ENCODE measurements around the gene EFTUD2. TPM values are rescaled to one million over a fixed set of nuclear protein-coding genes. Genes with fewer than 3 reads are reported as not detected.

Gene EFTUD2
- total RNA-seq, 1 experiment from 2014 or later: 150 TPM

GRCh38 chr17:44934745-44935105 lies 35.5 kb upstream of the EFTUD2 start:
- no peak overlapping the region for H3K4me2 ChIP-seq (ENCODE audit: low read length)
- RAD21 ChIA-PET (ENCODE audit: low non-redundant PET in 1 of 2, low total read pairs in 2 of 2, uncharacterized antibody in 2 of 2, unreplicated experiment in 2 of 2): no interaction called here
- DNase-seq (ENCODE audit: low read depth, low spot score) (no peak), ATAC-seq (no peak)
- POLR2A ChIA-PET: no interaction called here
- no peak overlapping the region for H2AFZ ChIP-seq (ENCODE audit: low read depth, low read length, poor library complexity, severe bottlenecking)
- H3K9me2 ChIP-seq (ENCODE audit: insufficient read depth): no peaks in the 10 kb centered on the region
- no peak overlapping the region for H3K27ac ChIP-seq (ENCODE audit: low read depth, low read length)
- CTCF ChIA-PET: no interaction called here
- BruUV-seq (replicated peaks): no TSS peak
- H3K9ac ChIP-seq (ENCODE audit: low read length): no peak overlapping the region
- H3K9me3 ChIP-seq (ENCODE audit: control insufficient read depth in 1 of 2, insufficient read depth in 1 of 2, low read depth in 1 of 2, low read length in 2 of 2): peaks cover 0 to 4% of the 10 kb centered on the region in 2 experiments; a peak in 1 of 4 replicates
- H4K20me1 ChIP-seq (ENCODE audit: insufficient read depth): 0 out of 2 replicates have a peak, but pooled peaks cover 5% of the 10 kb centered on the region
- peaks cover 47% of the 10 kb centered on the region for H3K79me2 ChIP-seq (ENCODE audit: insufficient read depth, low read length)
- intact Hi-C loops (cut with micrococcal nuclease): no loop called here
- H3K4me3 ChIP-seq (replicated peaks in 1 of 2; ENCODE audit: low read depth in 1 of 2, low read length in 2 of 2): no peak overlapping the region
- peaks cover 37 to 71% of the 10 kb centered on the region in 2 experiments for H3K36me3 ChIP-seq (ENCODE audit: control insufficient read depth in 1 of 2, insufficient read depth in 2 of 2, low read length in 2 of 2)
- no peaks in the 10 kb centered on the region for H3K27me3 ChIP-seq (ENCODE audit: insufficient read depth, low read length)
- no peaks in the 10 kb centered on the region for H3K4me1 ChIP-seq (ENCODE audit: control insufficient read depth in 1 of 2, insufficient read depth in 2 of 2, low read length in 2 of 2)
- TF ChIP-seq ZBTB33 (IDR thresholded peaks at IDR 0.05; ENCODE audit: extremely low read depth, insufficient replicate concordance, low read length) (no peak), RAD21 (IDR thresholded peaks at IDR 0.05; ENCODE audit: low read depth) (no peak), POLR2A (IDR thresholded peaks at IDR 0.05; ENCODE audit: borderline replicate concordance, extremely low read depth, insufficient read depth, insufficient read length) (no peak), SRF (IDR thresholded peaks at IDR 0.05; ENCODE audit: low read depth) (no peak), TCF7L2 (IDR thresholded peaks at IDR 0.05; ENCODE audit: borderline replicate concordance, extremely low read depth, insufficient read depth, insufficient read length) (no peak), MAX (IDR thresholded peaks at IDR 0.05) (no peak), SIN3A (IDR thresholded peaks at IDR 0.05; ENCODE audit: low read depth) (no peak), CBX3 (IDR thresholded peaks at IDR 0.05; ENCODE audit: low read depth) (no peak), ZFX (IDR thresholded peaks at IDR 0.05) (no peak), YY1 (IDR thresholded peaks at IDR 0.05; ENCODE audit: extremely low read depth, insufficient replicate concordance, low read depth, low read length) (no peak), ELF1 (IDR thresholded peaks at IDR 0.05; ENCODE audit: borderline replicate concordance, low read depth) (no peak)
